Upper lobe of left lung (tissue), 6 donors: ENCODE measurements around the gene UGT1A1. TPM values are rescaled to one million over a fixed set of nuclear protein-coding genes. Genes with fewer than 3 reads are reported as not detected.

Source experiments
- ATAC-seq, 2 donors: fragments of 200-7000 bp; cut with Tn5 transposase; one replicate each; pipeline ENCODE4 v1.9.1; 2022; ENCODE audit warnings: mild to moderate bottlenecking in 2 of 2, moderate library complexity in 2 of 2; ENCODE audit not compliant: low FRiP score in 2 of 2
- DNase-seq, 2 donors: peaks; one replicate each; pipeline ENCODE4 v3.0.0-alpha.2; 2019 to 2020
- H3K27ac ChIP-seq, 4 donors: fragments of 200-600 bp; sonication (generic); one replicate each; pipeline ENCODE4 v1.5.1; 2016 to 2019
- H3K27me3 ChIP-seq, 4 donors: fragments of 200-600 bp; sonication (generic); one replicate each; pipeline ENCODE4 v1.5.1; 2017 to 2019
- H3K36me3 ChIP-seq, 4 donors: fragments of 200-600 bp; sonication (generic); one replicate each; pipeline ENCODE4 v1.5.1; 2016 to 2019
- H3K4me1 ChIP-seq, 4 donors: fragments of 200-600 bp; sonication (generic); one replicate each; pipeline ENCODE4 v1.5.1; 2018 to 2019
- H3K4me3 ChIP-seq, 4 donors: fragments of 200-600 bp; sonication (generic); one replicate each; pipeline ENCODE4 v1.5.1; 2017 to 2019; ENCODE audit warnings: mild to moderate bottlenecking in 2 of 4, moderate library complexity in 1 of 4
- H3K9me3 ChIP-seq, 4 donors: fragments of 200-600 bp; sonication (generic); one replicate each; pipeline ENCODE4 v1.5.1; 2018 to 2019
- EP300 ChIP-seq, 4 donors: sonication (generic); formaldehyde crosslinking; IDR thresholded peaks; one replicate each; pipeline ENCODE4 v1.5.1; 2017; ENCODE audit warnings: antibody characterized with exemption in 4 of 4, control low read depth in 2 of 4
- POLR2A ChIP-seq, 4 donors: fragments of 450-650 bp; IDR thresholded peaks; one replicate each; pipeline ENCODE4 v1.5.1; 2016 to 2017; ENCODE audit warnings: antibody characterized with exemption in 4 of 4, mild to moderate bottlenecking in 2 of 4
- POLR2AphosphoS5 ChIP-seq, 2 donors: sonication (generic); formaldehyde crosslinking; IDR thresholded peaks; one replicate each; pipeline ENCODE4 v1.5.1; 2017; ENCODE audit warnings: antibody characterized with exemption in 2 of 2
- WGBS, 2 donors: methylation state at CpG; one replicate each; pipeline ENCODE4 v1.1.5; 2017 to 2018; 5-methylcytosine and 5-hydroxymethylcytosine counted together
- total RNA-seq, 6 donors: library from RNA; depleted of rRNA in 4 of 6; stranded (reverse); fragments of >200 nt in 4 of 6; gene quantifications; one replicate each; pipeline versions ENCODE4 v1.1.0 to v1.2.1, GENCODE V29; 2016 to 2021
- TF ChIP-seq, protein P1 (sequence below), 6 experiments: fragments of 450-650 bp in 4 of 6; fragments of 200-600 bp in 2 of 6; sonication (generic) in 2 of 6; IDR thresholded peaks; one replicate each; pipeline ENCODE4 v1.5.1; 2016 to 2019; ENCODE audit warnings: antibody characterized with exemption in 6 of 6
- donor health status: DM: no; HTN: no; CAD: no; lungs with moderate emphysema.
- donor health status: DM: no; HTN: yes; CAD: no; lungs with severe emphysema.

The UGT1A1 gene
- total RNA-seq, 6 donors from 2014 or later = 0.15 to 1.4 (median 1.0) TPM; not detected in 3

DNA sequence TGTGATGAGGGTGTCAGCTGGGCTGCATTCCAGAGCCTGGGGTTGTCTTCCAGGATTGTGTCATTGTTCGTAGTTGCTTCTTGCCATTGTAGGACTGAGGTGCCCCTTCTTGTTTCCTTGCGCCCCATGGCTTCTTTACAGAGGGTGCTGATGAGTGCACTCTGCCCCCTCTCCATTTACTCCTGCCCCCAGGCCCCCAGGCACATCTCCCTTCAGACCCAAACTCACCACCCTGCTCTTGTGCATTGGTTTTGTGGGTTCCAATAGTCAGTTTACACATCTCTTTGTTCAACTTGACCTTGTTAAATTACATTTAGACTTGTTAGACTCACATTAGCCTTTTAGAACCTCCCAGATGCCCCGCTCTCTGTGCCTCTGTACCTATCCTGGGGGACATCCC lies 61.1 kb downstream of the UGT1A1 start:
- no peak overlapping the region for H3K4me3 ChIP-seq
- DNase-seq (no peak), ATAC-seq (no peak)
- 85 to 94% methylated on average over 3 of the region's 3 CpGs for WGBS, 2 donors
- H3K36me3 ChIP-seq = no peaks in the 10 kb centered on the region
- H3K27ac ChIP-seq = no peak overlapping the region
- no peaks in the 10 kb centered on the region for H3K27me3 ChIP-seq
- peaks cover 0 to 2% (median 0%) of the 10 kb centered on the region in 4 donors for H3K9me3 ChIP-seq
- H3K4me1 ChIP-seq = no peaks in the 10 kb centered on the region
- TF ChIP-seq POLR2AphosphoS5 (IDR thresholded peaks at IDR 0.05) (no peak), POLR2A (IDR thresholded peaks at IDR 0.05) (no peak), EP300 (IDR thresholded peaks at IDR 0.05) (no peak)
- TF ChIP-seq, protein P1, sequence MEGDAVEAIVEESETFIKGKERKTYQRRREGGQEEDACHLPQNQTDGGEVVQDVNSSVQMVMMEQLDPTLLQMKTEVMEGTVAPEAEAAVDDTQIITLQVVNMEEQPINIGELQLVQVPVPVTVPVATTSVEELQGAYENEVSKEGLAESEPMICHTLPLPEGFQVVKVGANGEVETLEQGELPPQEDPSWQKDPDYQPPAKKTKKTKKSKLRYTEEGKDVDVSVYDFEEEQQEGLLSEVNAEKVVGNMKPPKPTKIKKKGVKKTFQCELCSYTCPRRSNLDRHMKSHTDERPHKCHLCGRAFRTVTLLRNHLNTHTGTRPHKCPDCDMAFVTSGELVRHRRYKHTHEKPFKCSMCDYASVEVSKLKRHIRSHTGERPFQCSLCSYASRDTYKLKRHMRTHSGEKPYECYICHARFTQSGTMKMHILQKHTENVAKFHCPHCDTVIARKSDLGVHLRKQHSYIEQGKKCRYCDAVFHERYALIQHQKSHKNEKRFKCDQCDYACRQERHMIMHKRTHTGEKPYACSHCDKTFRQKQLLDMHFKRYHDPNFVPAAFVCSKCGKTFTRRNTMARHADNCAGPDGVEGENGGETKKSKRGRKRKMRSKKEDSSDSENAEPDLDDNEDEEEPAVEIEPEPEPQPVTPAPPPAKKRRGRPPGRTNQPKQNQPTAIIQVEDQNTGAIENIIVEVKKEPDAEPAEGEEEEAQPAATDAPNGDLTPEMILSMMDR (IDR thresholded peaks at IDR 0.05) = no peak

DNA sequence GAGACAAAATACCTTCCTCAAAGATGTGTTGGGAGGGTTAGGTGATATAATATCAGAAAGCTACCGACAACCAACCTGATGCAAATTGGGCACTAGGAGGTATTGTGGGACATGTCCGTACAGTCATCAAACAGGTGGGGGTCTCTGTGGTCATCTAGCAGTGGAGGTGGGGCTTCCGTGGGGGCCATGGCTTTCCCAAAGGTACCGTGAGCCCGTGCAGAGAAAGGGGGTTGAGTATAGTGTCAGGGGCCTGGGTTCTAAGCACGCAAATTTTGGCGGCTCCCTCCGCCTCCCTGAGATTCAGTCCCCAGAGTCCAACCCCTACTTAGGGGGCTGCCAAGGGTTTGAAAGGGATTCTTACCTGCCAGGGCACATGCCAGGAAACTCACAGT lies 61.6 kb downstream of the UGT1A1 start:
- Histone ChIP-seq H3K9me3 (peaks cover 0 to 3% (median 0%) of the 10 kb centered on the region in 4 donors), H3K27me3 (no peaks in the 10 kb centered on the region), H3K4me3 (no peak overlapping the region), H3K27ac (no peak overlapping the region), H3K36me3 (no peaks in the 10 kb centered on the region), H3K4me1 (no peaks in the 10 kb centered on the region)
- ATAC-seq (no peak), DNase-seq (no peak)
- WGBS, 2 donors = 88 to 93% methylated on average over 5 to 8 of the region's 8 CpGs
- TF ChIP-seq, protein P1 (IDR thresholded peaks at IDR 0.05) = no peak
- TF ChIP-seq POLR2AphosphoS5 (IDR thresholded peaks at IDR 0.05) (no peak), EP300 (IDR thresholded peaks at IDR 0.05) (no peak)

DNA sequence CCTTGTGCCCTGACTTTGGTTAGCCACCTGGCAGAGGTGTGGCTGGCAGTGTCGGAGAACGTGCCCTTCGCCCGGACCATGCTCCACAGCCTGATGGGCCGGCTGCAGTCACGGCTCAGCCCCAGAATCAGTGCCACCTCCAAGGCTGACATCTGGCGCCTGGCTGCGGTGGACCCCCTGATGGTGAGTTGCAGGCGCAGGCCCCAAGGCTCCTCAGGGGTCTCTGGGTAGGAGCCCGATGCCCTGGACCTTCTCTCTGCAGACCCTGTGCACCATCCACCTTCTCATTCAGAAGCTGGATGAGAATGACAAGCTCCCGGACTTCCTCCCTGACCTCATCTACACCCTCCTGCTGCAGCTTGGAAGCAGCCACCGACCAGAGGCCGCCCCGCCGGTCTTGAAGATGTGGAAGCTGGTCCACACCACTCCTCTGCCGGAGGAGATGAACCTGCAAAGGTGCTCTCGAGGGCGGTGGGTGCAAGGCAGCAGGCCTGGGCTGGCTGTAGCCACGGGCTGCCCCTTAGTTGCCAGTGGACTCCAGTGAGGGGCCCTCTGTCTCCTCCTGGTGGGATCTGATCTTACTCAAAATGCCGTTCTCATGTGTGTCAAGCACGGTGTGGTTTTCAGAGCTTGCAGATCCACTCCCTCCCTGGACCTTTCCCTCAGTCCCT lies 62.2 kb downstream of the UGT1A1 start:
- no peaks in the 10 kb centered on the region for H3K36me3 ChIP-seq
- TF ChIP-seq EP300 (IDR thresholded peaks at IDR 0.05) = no peak
- TF ChIP-seq POLR2AphosphoS5 (IDR thresholded peaks at IDR 0.05) = no peak
- TF ChIP-seq, protein P1 (IDR thresholded peaks at IDR 0.05) = no peak
- TF ChIP-seq POLR2A (IDR thresholded peaks at IDR 0.05) = no peak
- H3K9me3 ChIP-seq = peaks cover 0 to 3% (median 0%) of the 10 kb centered on the region in 4 donors
- no peaks in the 10 kb centered on the region for H3K4me1 ChIP-seq
- H3K4me3 ChIP-seq = no peak overlapping the region
- H3K27me3 ChIP-seq = no peaks in the 10 kb centered on the region
- peak; percentile 19 to 72 for DNase-seq
- WGBS, 2 donors = 87 to 92% methylated on average over 7 to 18 of the region's 21 CpGs
- no peak overlapping the region for H3K27ac ChIP-seq
- no peak for ATAC-seq

Other genes with a start within 250 kb of the UGT1A1 start
- gene USP40, start 193.5 kb upstream of the UGT1A1 start, total RNA-seq = 10 to 100 TPM; 34.4 to 75.4 (median 50.4) TPM
- not detected for gene UGT1A8, start 142.6 kb upstream of the UGT1A1 start, total RNA-seq
- not detected for gene UGT1A10, start 123.8 kb upstream of the UGT1A1 start, total RNA-seq
- not detected for gene UGT1A9, start 88.4 kb upstream of the UGT1A1 start, total RNA-seq
- not detected for gene UGT1A7, start 78.4 kb upstream of the UGT1A1 start, total RNA-seq
- 1 to 10 TPM in 1 of 6 donors, under 1 TPM in 4, not detected in 1; 0.15 to 5.0 (median 0.33) TPM for gene UGT1A6, start 67.4 kb upstream of the UGT1A1 start, total RNA-seq
- 1 to 10 TPM in 1 of 6 donors, not detected in 5; 1.0 TPM for gene UGT1A5, start 47.4 kb upstream of the UGT1A1 start, total RNA-seq
- gene UGT1A4, start 41.5 kb upstream of the UGT1A1 start, total RNA-seq = under 1 TPM in 4 of 6 donors, not detected in 2; 0.14 to 0.69 (median 0.27) TPM
- gene UGT1A3, start 31.2 kb upstream of the UGT1A1 start, total RNA-seq = under 1 TPM in 1 of 6 donors, not detected in 5; 0.30 TPM
- not detected for gene MROH2A, start 18.1 kb downstream of the UGT1A1 start, total RNA-seq
- 1 to 10 TPM in 4 of 6 donors, under 1 TPM in 1, not detected in 1; 0.98 to 3.2 (median 1.3) TPM for gene HJURP, start 94.3 kb downstream of the UGT1A1 start, total RNA-seq
- under 1 TPM in 2 of 6 donors, not detected in 4; 0.17 to 0.30 TPM for gene TRPM8, start 157.1 kb downstream of the UGT1A1 start, total RNA-seq